Duodenal mucosa (tissue), 2 donors: ENCODE data around the gene U2SURP.

Experiments
- H3K27ac ChIP-seq: one replicate; pipeline ENCODE4 v1.7.0; 2013; ENCODE audit warnings: low read depth, low read length
- H3K27me3 ChIP-seq, 2 donors: one replicate each; pipeline ENCODE4 v1.7.0; 2013; ENCODE audit warnings: low read length in 2 of 2, control low read depth in 1 of 2; ENCODE audit not compliant: insufficient read depth in 2 of 2, control insufficient read depth in 1 of 2
- H3K36me3 ChIP-seq, 2 donors: one replicate each; pipeline ENCODE4 v1.7.0; 2013; ENCODE audit warnings: low read length in 2 of 2, control low read depth in 1 of 2; ENCODE audit not compliant: insufficient read depth in 2 of 2, control insufficient read depth in 1 of 2
- H3K4me1 ChIP-seq, 2 donors: one replicate each; pipeline ENCODE4 v1.7.0; 2013; ENCODE audit warnings: low read length in 2 of 2, control low read depth in 1 of 2; ENCODE audit not compliant: insufficient read depth in 2 of 2, control insufficient read depth in 1 of 2
- H3K4me3 ChIP-seq, 2 donors: one replicate each; pipeline ENCODE4 v1.7.0; 2013; ENCODE audit warnings: low read length in 2 of 2, low read depth in 1 of 2
- H3K9ac ChIP-seq, 2 donors: one replicate each; pipeline ENCODE4 v1.7.0; 2013; ENCODE audit warnings: low read length in 2 of 2, low read depth in 1 of 2
- H3K9me3 ChIP-seq, 2 donors: one replicate each; pipeline ENCODE4 v1.7.0; 2013; ENCODE audit warnings: low read length in 2 of 2, control low read depth in 1 of 2; ENCODE audit not compliant: control insufficient read depth in 1 of 2

The U2SURP gene

DNA sequence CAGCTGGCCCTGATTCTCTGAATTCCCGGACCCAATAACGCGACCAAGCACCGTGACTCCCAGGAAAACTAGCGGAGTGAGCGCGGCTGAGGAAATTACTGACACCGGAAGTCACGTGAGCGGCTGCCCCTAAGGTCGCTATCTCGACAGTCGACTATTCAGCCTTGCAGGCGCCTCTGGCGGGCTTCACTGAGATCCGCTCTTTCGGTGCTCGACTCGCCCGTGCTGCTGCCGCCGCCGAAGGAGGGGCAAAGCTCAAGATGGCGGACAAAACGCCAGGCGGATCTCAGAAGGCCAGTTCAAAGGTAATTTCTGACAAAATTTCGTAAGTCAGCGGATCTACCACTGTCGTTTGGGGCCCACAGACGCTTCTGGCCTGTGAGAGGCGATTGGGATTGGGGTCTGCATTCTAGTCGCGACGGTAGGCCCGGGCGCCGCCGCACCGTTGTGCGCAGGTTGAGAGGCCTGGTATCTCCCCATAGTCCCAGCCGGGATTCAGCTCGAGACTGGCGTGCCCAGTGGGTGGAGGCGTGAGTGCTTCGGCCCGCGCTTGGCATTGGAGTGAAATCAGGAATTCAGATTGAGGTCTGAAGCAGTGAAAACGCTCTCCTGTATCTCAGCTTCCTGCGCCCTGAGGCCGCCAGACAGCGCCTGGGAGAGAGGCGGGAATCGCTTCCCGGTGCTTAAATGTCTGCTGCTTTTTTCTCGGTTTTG, at the start of gene U2SURP:
Gene U2SURP (plus strand): TSS at position 202 of the 714 bp plus-strand sequence. CDS start 59 bp downstream, at position 261.
- peak within 1 kb of the TSS; percentile 90 to 97 for H3K9ac ChIP-seq
- peaks cover 14 to 16% of the 10 kb centered on the region in 2 donors for H3K4me1 ChIP-seq
- H3K27ac ChIP-seq, result peak within 1 kb of the TSS; percentile 74
- peak within 1 kb of the TSS; percentile 87 to 98 for H3K4me3 ChIP-seq
- no peaks in the 10 kb centered on the region for H3K9me3 ChIP-seq
- no peaks in the 10 kb centered on the region for H3K36me3 ChIP-seq
- no peaks in the 10 kb centered on the region for H3K27me3 ChIP-seq

DNA sequence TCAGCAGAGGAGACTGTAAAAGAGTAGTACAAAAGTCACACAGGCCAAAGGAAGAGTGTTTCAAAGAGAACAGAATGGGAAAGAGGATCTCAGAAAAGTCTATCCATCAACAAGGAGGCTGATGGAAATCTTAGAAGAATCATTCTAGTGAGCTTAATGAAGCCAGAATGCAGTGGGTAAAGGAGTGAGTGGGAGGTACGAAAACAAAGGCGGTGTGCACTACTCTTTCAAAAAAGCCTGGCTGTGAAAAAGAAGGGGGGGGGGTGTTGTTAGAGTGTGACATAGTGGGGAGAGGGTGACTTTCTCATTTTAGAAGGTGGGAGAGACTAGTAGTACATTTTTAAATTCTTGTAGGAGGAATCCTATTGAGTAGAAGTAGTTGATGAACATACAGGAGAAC, 49.6 kb upstream of the U2SURP start:
- Histone ChIP-seq H3K27ac (no peak overlapping the region), H3K27me3 (peaks cover 14 to 22% of the 10 kb centered on the region in 2 donors), H3K4me3 (no peak overlapping the region), H3K4me1 (no peaks in the 10 kb centered on the region), H3K36me3 (no peaks in the 10 kb centered on the region), H3K9ac (no peak overlapping the region), H3K9me3 (no peaks in the 10 kb centered on the region)

GRCh38 chr3:142952272-142953193, 48.8 kb upstream of the U2SURP start:
- Histone ChIP-seq H3K36me3 (no peaks in the 10 kb centered on the region), H3K4me1 (no peaks in the 10 kb centered on the region), H3K27me3 (peaks cover 8 to 21% of the 10 kb centered on the region in 2 donors), H3K9me3 (no peaks in the 10 kb centered on the region), H3K9ac (no peak overlapping the region), H3K27ac (no peak overlapping the region), H3K4me3 (no peak overlapping the region)

DNA sequence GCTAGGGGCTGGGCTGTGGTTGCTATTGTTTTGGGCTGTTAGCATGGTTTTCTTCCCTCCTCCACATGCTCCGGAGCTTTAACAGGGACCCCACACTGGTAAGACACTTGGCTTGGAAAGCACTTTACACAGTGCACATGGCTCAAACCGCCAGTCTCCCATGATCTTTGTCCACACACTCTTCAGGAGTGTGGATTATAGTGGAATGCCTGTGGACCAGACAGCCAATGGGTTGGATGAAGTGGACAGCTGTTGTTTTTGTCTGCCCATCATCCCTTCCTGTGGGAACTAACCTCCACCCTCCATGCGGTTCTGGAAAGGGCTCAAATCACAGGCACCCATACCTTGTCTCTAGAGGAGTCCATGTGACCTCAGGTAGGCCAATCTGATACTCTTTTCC, 47.9 kb upstream of the U2SURP start:
- H3K27ac ChIP-seq, result no peak overlapping the region
- H3K27me3 ChIP-seq, result peaks cover 8 to 19% of the 10 kb centered on the region in 2 donors
- H3K9me3 ChIP-seq, result no peaks in the 10 kb centered on the region
- H3K4me1 ChIP-seq, result no peaks in the 10 kb centered on the region
- no peak overlapping the region for H3K4me3 ChIP-seq
- H3K36me3 ChIP-seq, result no peaks in the 10 kb centered on the region
- H3K9ac ChIP-seq, result no peak overlapping the region

- Histone ChIP-seq H3K36me3 (no peaks in the 10 kb centered on the region), H3K9ac (no peak overlapping the region), H3K4me3 (no peak overlapping the region), H3K9me3 (no peaks in the 10 kb centered on the region), H3K27me3 (peaks cover 40 to 44% of the 10 kb centered on the region in 2 donors), H3K27ac (no peak overlapping the region), H3K4me1 (peaks cover 0 to 5% of the 10 kb centered on the region in 2 donors)
These were observed 42.7 kb upstream of the U2SURP start for GRCh38 chr3:142958707-142959106.

- Histone ChIP-seq H3K9ac (no peak overlapping the region), H3K36me3 (no peaks in the 10 kb centered on the region), H3K4me3 (no peak overlapping the region), H3K27me3 (peaks cover 47 to 55% of the 10 kb centered on the region in 2 donors), H3K4me1 (peaks cover 5% of the 10 kb centered on the region in 2 donors), H3K27ac (no peak overlapping the region), H3K9me3 (no peaks in the 10 kb centered on the region)
These were observed 41.0 kb upstream of the U2SURP start for GRCh38 chr3:142960322-142960850.

DNA sequence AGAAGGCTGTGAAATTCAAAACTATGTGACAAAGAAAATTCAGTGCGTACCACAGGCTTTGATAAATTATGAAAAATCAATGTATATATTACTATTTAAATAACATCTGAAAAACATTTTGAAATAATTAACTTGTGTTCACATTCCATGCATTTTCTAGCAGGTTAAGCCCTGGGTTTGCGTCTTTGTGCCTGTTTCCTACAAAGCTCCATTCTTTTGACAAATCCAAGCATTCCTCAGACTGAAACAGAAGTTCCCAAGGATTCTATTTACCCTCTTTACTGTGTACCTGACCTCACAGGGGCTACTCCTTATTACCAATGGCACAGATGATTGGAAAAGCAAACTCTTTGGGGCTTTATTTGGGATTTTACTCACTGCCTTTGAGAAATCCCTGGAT, 39.8 kb upstream of the U2SURP start:
- Histone ChIP-seq H3K4me3 (no peak overlapping the region), H3K4me1 (peaks cover 5% of the 10 kb centered on the region in 2 donors), H3K27ac (no peak overlapping the region), H3K9me3 (no peaks in the 10 kb centered on the region), H3K36me3 (no peaks in the 10 kb centered on the region), H3K27me3 (peaks cover 44 to 59% of the 10 kb centered on the region in 2 donors), H3K9ac (no peak overlapping the region)

- H3K27me3 ChIP-seq, result peaks cover 42 to 60% of the 10 kb centered on the region in 2 donors
- H3K27ac ChIP-seq, result no peak overlapping the region
- no peak overlapping the region for H3K4me3 ChIP-seq
- no peaks in the 10 kb centered on the region for H3K36me3 ChIP-seq
- peaks cover 5% of the 10 kb centered on the region in 2 donors for H3K4me1 ChIP-seq
- no peak overlapping the region for H3K9ac ChIP-seq
- no peaks in the 10 kb centered on the region for H3K9me3 ChIP-seq
These were observed 39.2 kb upstream of the U2SURP start for GRCh38 chr3:142962175-142962519.

DNA sequence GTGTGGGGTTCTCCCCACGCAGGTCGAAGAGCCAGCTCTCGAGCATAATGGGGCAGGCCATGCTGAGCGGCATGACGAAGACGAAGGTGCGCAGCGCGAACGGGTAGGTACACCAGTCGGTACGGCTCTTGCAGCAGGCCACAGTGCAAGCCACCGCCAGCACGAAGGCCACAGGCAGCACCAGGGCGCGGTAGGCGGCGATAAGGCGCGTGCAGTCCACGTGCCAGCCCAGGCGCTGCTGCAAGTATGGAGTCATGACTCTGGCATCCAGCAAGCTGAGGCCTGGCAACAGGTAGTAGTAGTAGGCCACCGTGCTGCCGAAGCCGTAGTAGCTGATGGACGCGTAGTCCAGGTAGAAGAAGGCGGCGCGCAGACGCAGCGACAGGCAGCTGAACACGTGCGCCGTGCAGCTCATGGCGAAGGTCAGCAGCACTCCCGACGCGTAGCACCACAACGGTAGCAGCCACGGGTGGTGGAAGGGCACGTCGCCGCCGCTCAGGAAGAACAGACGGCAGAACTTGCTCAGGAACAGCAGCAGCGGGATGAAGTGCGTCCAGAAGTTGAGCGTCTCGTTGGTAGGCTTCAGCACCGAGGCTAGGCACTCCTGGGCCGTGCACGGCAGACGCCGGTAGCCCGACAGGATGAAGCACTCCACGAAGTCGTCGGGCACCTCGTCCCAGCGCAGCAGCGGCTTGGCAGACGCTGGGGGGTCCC, 38.7 kb upstream of the U2SURP start:
- Histone ChIP-seq H3K9me3 (no peaks in the 10 kb centered on the region), H3K9ac (no peak overlapping the region), H3K36me3 (no peaks in the 10 kb centered on the region), H3K27me3 (peaks cover 41 to 59% of the 10 kb centered on the region in 2 donors), H3K27ac (no peak overlapping the region), H3K4me3 (peak overlapping the region in 1 of 2 donors; percentile 43), H3K4me1 (peaks cover 5% of the 10 kb centered on the region in 2 donors)
